Pancreas (tissue), 10 donors: ENCODE measurements around the gene TMEM220. TPM values are rescaled to one million over a fixed set of nuclear protein-coding genes. Genes with fewer than 3 reads are reported as not detected.
A peak's percentile ranks its signal among the peaks of the same experiment; 100 is the strongest.

Experiments used
- ATAC-seq, 4 donors: fragments of 200-7000 bp; cut with Tn5 transposase; one replicate each; pipeline versions ENCODE4 v1.8.0 to v1.9.1; 2020; ENCODE audit warnings: mild to moderate bottlenecking in 4 of 4, moderate library complexity in 4 of 4
- DNase-seq, 6 donors: peaks; one replicate each; pipeline ENCODE4 v3.0.0-alpha.2; 2020
- FAIRE-seq: peaks from 2 replicates; lab custom pipeline; 2012; peaks lifted over from hg19 to GRCh38; lab: Jason Lieb, UNC
- H3K27ac ChIP-seq, 4 donors: fragments of 200-600 bp; sonication (generic); 1 replicate in 3 of 4; 2 replicates in 1 of 4; pipeline versions ENCODE4 v1.5.0 to v1.8.0; 2020
- H3K27me3 ChIP-seq, 4 donors: fragments of 200-600 bp; one replicate each; pipeline ENCODE4 v1.8.0; 2021
- H3K36me3 ChIP-seq, 3 donors: fragments of 200-600 bp; sonication (generic) in 1 of 3; one replicate each; pipeline versions ENCODE4 v1.5.0 to v1.8.0; 2020 to 2021
- H3K4me1 ChIP-seq, 3 donors: fragments of 200-600 bp; one replicate each; pipeline ENCODE4 v1.8.0; 2021
- H3K4me3 ChIP-seq, 4 donors: fragments of 200-600 bp; sonication (generic) in 2 of 4; one replicate each; pipeline versions ENCODE4 v1.5.0 to v1.8.0; 2020 to 2021
- H3K9me3 ChIP-seq, 4 donors: fragments of 200-600 bp; one replicate each; pipeline ENCODE4 v1.8.0; 2021
- CTCF ChIP-seq, 4 donors: fragments of 200-600 bp; sonication (generic) in 3 of 4; IDR thresholded peaks; one replicate each; pipeline versions ENCODE4 v1.5.0 to v1.8.0; 2021; ENCODE audit warnings: antibody characterized with exemption in 4 of 4
- WGBS, 2 donors: extraction: QIAGEN DNeasy Blood & Tissue Kit; methylation state at CpG; one replicate each; pipeline ENCODE4 v1.1.7; 2013; 5-methylcytosine and 5-hydroxymethylcytosine counted together
- intact Hi-C, 3 donors: fragments of 100-400 bp; cut with DNase I; formaldehyde crosslinking; loops; one replicate each; pipeline versions ENCODE4 v1.11.1 to v1.14.2; 2022
- polyA plus RNA-seq, 2 donors: library from polyadenylated mRNA; stranded (reverse); fragments of 200-250 nt; gene quantifications; one replicate each; pipeline ENCODE4 v1.2.3, GENCODE V29; 2013
- total RNA-seq, 6 donors: library from RNA; stranded (reverse); fragmentation: NEBNext Ultra II Directional in 4 of 6; extraction: Animal tissue kit (Norgen Biotek cat#: 25700) in 4 of 6; gene quantifications; one replicate each; pipeline versions ENCODE4 v1.2.1 to v1.2.4, GENCODE V29; 2021 to 2023
- donor health status: healthy with polysubstance abuse.
- donor health status: DM: no; HTN: no; CAD: no; lungs with moderate emphysema.
- donor health status: DM: no; HTN: no; CAD: no.
- donor health status: control.
- donor health status: control.
- donor health status: Bipolar disorder and iron deficiency.
- donor health status: DM: yes; HTN: yes; CAD: no.
- donor health status: DM: no; HTN: no; CAD: no.
- donor health status: DM: no; HTN: no; CAD: no.
- donor health status: DM: yes; HTN: yes; CAD: no.

Gene TMEM220
- total and polyA plus RNA-seq, 8 donors: 3.0 to 12.4 (median 8.2) TPM

GRCh38 chr17:10756619-10757018, 26.8 kb upstream of the TMEM220 start:
- FAIRE-seq (no peak), DNase-seq (no peak), ATAC-seq (peak; percentile 11 to 38 (median 26))
- Histone ChIP-seq H3K36me3 (no peaks in the 10 kb centered on the region), H3K4me3 (no peak overlapping the region), H3K4me1 (peaks cover 16 to 26% (median 20%) of the 10 kb centered on the region in 3 donors), H3K27me3 (no peaks in the 10 kb centered on the region), H3K9me3 (no peaks in the 10 kb centered on the region), H3K27ac (peak overlapping the region in 2 of 4 donors; percentile 73 to 75)
- no peak for TF ChIP-seq CTCF (IDR thresholded peaks at IDR 0.05)
- WGBS, 2 donors: 57 to 66% methylated on average over 2 of the region's 2 CpGs
- intact Hi-C loops: no loop called here

- intact Hi-C loops: no loop called here
- H3K36me3 ChIP-seq: no peaks in the 10 kb centered on the region
- no peak for TF ChIP-seq CTCF (IDR thresholded peaks at IDR 0.05)
- peak overlapping the region in 2 of 4 donors; percentile 73 to 75 for H3K27ac ChIP-seq
- H3K4me3 ChIP-seq: no peak overlapping the region
- DNase-seq: no peak
- H3K9me3 ChIP-seq: no peaks in the 10 kb centered on the region
- peak in 2 of 4 donors; percentile 7 to 9 for ATAC-seq
- WGBS, 2 donors: 77 to 78% methylated on average over 1 of the region's 1 CpG
- no peaks in the 10 kb centered on the region for H3K27me3 ChIP-seq
- FAIRE-seq: no peak
- peaks cover 16 to 26% (median 20%) of the 10 kb centered on the region in 3 donors for H3K4me1 ChIP-seq
These were observed 26.4 kb upstream of the TMEM220 start for GRCh38 chr17:10756185-10756584.

- H3K4me3 ChIP-seq: no peak overlapping the region
- TF ChIP-seq CTCF (IDR thresholded peaks at IDR 0.05): no peak
- FAIRE-seq (no peak), DNase-seq (no peak), ATAC-seq (no peak)
- no peaks in the 10 kb centered on the region for H3K36me3 ChIP-seq
- intact Hi-C loops: no loop called here
- no peaks in the 10 kb centered on the region for H3K27me3 ChIP-seq
- peaks cover 16 to 26% (median 20%) of the 10 kb centered on the region in 3 donors for H3K4me1 ChIP-seq
- 87 to 91% methylated on average over 3 of the region's 3 CpGs for WGBS, 2 donors
- no peaks in the 10 kb centered on the region for H3K9me3 ChIP-seq
- peak overlapping the region in 1 of 4 donors; percentile 75 for H3K27ac ChIP-seq
These were observed 25.8 kb upstream of the TMEM220 start for GRCh38 chr17:10755592-10756127.

GRCh38 chr17:10754861-10755591, 25.2 kb upstream of the TMEM220 start:
- FAIRE-seq (no peak), DNase-seq (no peak), ATAC-seq (no peak)
- peaks cover 16 to 26% (median 20%) of the 10 kb centered on the region in 3 donors for H3K4me1 ChIP-seq
- H3K27ac ChIP-seq: no peak overlapping the region
- no peak for TF ChIP-seq CTCF (IDR thresholded peaks at IDR 0.05)
- no peak overlapping the region for H3K4me3 ChIP-seq
- 76 to 78% methylated on average over 14 of the region's 14 CpGs for WGBS, 2 donors
- no peaks in the 10 kb centered on the region for H3K9me3 ChIP-seq
- intact Hi-C loops: loop anchor here in 1 of 3 donors (5.0 kb wide), 1 partner anchor 92 kb away; no protein-coding TSS in a partner anchor
- H3K27me3 ChIP-seq: no peaks in the 10 kb centered on the region
- H3K36me3 ChIP-seq: no peaks in the 10 kb centered on the region
